Mesothelial cell of epicardium (in vitro differentiated cells): ENCODE measurements around the gene SH2D3A. TPM values are rescaled to one million over a fixed set of nuclear protein-coding genes. Genes with fewer than 3 reads are reported as not detected.
"Not testable (repeated sequence)": the region's sequence is repeated elsewhere in the genome, so short reads cannot be mapped to it uniquely, and the experiment has no call there.

Experiments used
- DNase-seq, 2 experiments: peaks; one replicate each; pipeline ENCODE4 v3.0.0; 2021; ENCODE audit warnings: low spot score in 2 of 2; ENCODE audit not compliant: unreplicated experiment in 2 of 2
- H3K27ac Mint-ChIP-seq: 2 replicates; pipeline ENCODE4 v1.8.0; 2021; ENCODE audit warnings: mixed read lengths
- H3K27me3 Mint-ChIP-seq: 2 replicates; pipeline ENCODE4 v1.8.0; 2021; ENCODE audit warnings: low read depth, mixed read lengths
- H3K36me3 Mint-ChIP-seq: 2 replicates; pipeline ENCODE4 v1.8.0; 2021; ENCODE audit warnings: mixed read lengths
- H3K4me1 Mint-ChIP-seq: 2 replicates; pipeline ENCODE4 v1.8.0; 2021; ENCODE audit warnings: mixed read lengths
- H3K4me3 Mint-ChIP-seq: 2 replicates; pipeline ENCODE4 v1.8.0; 2021; ENCODE audit warnings: mild to moderate bottlenecking, moderate library complexity, mixed read lengths
- H3K9me3 Mint-ChIP-seq: 2 replicates; pipeline ENCODE4 v1.8.0; 2021; ENCODE audit warnings: mixed read lengths
- CTCF ChIP-seq: fragments of 200-600 bp; sonication (generic); IDR thresholded peaks from one replicate; pipeline ENCODE4 v1.5.0; 2021; ENCODE audit warnings: antibody characterized with exemption; ENCODE audit not compliant: unreplicated experiment
- total RNA-seq: library from RNA; stranded (reverse); gene quantifications from 3 replicates; pipeline ENCODE4 v1.2.1, GENCODE V29; 2021

Gene SH2D3A
- total RNA-seq, 1 donor from 2014 or later = 13.3 TPM

DNA sequence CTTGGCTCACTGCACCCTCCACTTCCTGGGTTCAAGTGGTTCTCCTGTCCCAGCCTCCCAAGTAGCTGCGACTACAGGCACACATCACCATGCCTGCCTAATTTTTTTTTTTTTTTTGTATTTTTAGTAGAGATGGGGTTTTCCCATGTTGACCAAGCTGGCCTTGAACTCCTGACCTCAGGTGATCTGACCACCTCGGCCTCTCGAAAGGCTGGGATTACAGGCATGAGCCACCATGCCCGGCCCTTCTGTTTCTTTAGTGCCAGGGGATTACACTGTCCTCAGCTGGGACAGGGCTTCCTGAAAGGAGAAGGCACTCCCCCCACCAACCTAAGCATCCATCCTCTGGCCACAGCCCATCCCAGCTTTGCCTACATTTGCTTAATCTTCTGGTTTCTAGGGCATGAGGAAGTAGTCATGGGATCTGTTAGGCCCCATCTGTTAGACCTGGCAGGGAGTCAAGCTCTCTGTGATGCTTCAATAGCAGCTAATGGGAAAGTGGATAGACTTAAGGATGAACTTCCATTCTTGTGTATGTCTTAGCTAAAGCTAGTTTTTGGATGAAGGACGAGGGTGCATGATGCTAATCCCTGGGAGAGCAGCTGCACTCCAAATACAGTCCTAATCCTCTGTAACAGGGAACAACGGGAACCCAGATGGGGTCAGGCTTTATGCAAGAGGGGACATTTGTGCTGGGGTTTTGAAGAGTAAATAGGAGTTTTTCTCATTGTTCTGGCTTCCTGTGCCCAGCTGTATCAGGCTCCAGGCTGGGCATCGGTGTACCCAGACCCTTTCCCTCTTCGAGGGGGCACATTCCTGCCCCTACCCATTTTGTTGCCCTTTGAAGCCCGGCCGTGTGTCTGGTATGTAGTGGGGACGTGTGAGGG, 7.8 kb upstream of the SH2D3A start:
- H3K27ac Mint-ChIP-seq = no peak overlapping the region
- no peak for TF ChIP-seq CTCF
- no peaks in the 10 kb centered on the region for H3K4me1 Mint-ChIP-seq
- DNase-seq = no peak
- H3K27me3 Mint-ChIP-seq = peaks cover 2% of the 10 kb centered on the region
- H3K9me3 Mint-ChIP-seq = peaks cover 6% of the 10 kb centered on the region
- no peaks in the 10 kb centered on the region for H3K36me3 Mint-ChIP-seq
- H3K4me3 Mint-ChIP-seq = no peak overlapping the region

DNA sequence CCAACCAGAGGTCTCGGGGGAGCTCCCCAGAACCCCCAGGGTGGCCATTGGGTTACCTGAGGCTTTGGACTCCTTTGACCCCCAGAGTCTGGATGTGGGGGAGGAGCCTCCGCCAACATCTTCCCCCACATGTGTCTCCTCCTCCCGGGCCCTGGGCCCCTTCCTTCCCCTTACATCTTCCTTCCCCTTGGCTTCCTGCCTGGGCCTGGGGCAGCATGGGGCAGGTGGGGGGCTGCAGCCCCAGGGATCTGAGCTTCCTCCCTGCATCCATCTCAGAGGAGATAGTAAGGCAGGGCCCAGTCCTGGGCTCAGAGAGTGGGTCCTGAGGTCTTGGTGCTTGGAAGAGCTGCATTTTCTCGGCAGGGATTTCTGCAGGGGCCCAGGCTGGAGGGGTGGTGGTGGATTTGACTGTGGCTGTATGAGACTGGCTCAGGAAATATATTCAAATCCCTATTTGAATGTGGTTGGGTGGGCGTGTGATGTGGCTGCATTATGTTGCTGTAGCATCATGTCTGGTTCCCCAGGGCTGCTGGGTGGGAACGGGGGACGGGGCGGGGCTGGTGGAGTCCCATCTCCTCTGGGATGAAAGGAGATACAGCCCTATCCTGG, 6.2 kb upstream of the SH2D3A start:
- DNase-seq = no peak
- Mint-ChIP-seq H3K4me1 (no peaks in the 10 kb centered on the region), H3K27me3 (peaks cover 2% of the 10 kb centered on the region), H3K27ac (no peak overlapping the region), H3K36me3 (no peaks in the 10 kb centered on the region), H3K4me3 (no peak overlapping the region), H3K9me3 (peaks cover 6% of the 10 kb centered on the region)
- no peak for TF ChIP-seq CTCF

GRCh38 chr19:6772866-6773322, 5.7 kb upstream of the SH2D3A start:
- no peak for DNase-seq
- TF ChIP-seq CTCF = no peak
- Mint-ChIP-seq H3K36me3 (no peaks in the 10 kb centered on the region), H3K4me3 (no peak overlapping the region), H3K27me3 (peaks cover 7% of the 10 kb centered on the region), H3K27ac (no peak overlapping the region), H3K4me1 (no peaks in the 10 kb centered on the region), H3K9me3 (peaks cover 6% of the 10 kb centered on the region)

- no peak within 1 kb of the TSS for H3K4me3 Mint-ChIP-seq
- DNase-seq = no peak
Observed at GRCh38 chr19:6772028-6772865, 5.0 kb upstream of the SH2D3A start, which contains the start of gene VAV1. VAV1 (plus strand) TSS chr19:6772708; CDS start chr19:6772808, 100 bp downstream.

GRCh38 chr19:6771648-6772027, 4.4 kb upstream of the SH2D3A start:
- not testable (repeated sequence) for H3K36me3 Mint-ChIP-seq, H3K9me3 Mint-ChIP-seq, DNase-seq, H3K27ac Mint-ChIP-seq, H3K4me1 Mint-ChIP-seq, H3K4me3 Mint-ChIP-seq
- peaks cover 16% of the 10 kb centered on the region for H3K27me3 Mint-ChIP-seq

More at GRCh38 chr19:6772028-6772865, 5.0 kb upstream of the SH2D3A start, which contains the start of gene VAV1:
- peaks cover 4% of the 10 kb centered on the region for H3K9me3 Mint-ChIP-seq
- no peak for TF ChIP-seq CTCF
- H3K4me1 Mint-ChIP-seq = peaks cover 3% of the 10 kb centered on the region
- no peaks in the 10 kb centered on the region for H3K36me3 Mint-ChIP-seq
- peaks cover 11% of the 10 kb centered on the region for H3K27me3 Mint-ChIP-seq
- H3K27ac Mint-ChIP-seq = no peak within 1 kb of the TSS
